COLO668 (cell line): ENCODE data around the gene HSD17B3.
A peak's percentile ranks its signal among the peaks of the same experiment; 100 is the strongest.
"Not testable (repeated sequence)": the region's sequence is repeated elsewhere in the genome, so short reads cannot be mapped to it uniquely, and the experiment has no call there.

Source experiments
- DNase-seq: peaks from one replicate; lab custom pipeline; 2025; ENCODE audit not compliant: unreplicated experiment; lab: John Stamatoyannopoulos, UW

HSD17B3 gene

GRCh38 chr9:96236854-96237550 lies 65.0 kb downstream of the HSD17B3 start:
- no peak for DNase-seq

DNA sequence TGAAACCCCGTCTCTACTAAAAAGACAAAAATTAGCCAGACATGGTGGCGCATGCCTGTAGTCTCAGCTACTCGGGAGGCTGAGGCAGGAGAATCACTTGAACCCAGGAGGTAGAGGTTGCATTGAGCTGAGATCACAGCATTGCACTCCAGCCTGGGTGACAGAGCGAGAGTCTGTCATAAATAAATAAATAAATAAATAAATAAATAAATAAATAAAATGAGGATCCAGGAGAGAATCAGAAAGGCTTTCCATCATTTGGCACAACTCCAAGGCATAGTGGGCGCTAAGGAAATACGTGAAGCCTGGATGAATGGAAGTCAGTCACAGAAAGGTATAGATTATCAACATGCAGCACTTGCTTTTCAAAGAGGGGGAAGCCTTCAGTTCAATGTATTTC lies 65.6 kb downstream of the HSD17B3 start:
- DNase-seq: not testable (repeated sequence)

- peak; percentile 17 for DNase-seq
These were observed 69.3 kb downstream of the HSD17B3 start for GRCh38 chr9:96232539-96233241.

DNA sequence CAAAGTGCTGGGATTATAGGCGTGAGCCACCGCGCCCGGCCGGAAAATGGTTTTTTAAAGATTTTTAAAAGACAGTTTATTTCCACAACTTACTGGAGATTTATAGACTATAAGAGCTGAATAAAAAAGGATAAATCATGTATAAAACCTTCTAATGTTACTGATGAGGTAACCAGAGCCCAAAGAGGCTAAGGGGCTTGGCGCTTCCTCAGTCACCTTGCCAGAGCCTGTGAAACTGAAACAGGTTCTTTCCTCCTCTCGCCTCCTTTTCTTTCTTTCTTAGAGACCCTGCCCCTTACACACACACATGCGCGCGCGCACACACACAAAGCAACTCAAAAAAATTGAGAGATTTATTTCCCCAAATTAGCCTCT lies 69.8 kb downstream of the HSD17B3 start:
- no peak for DNase-seq

DNA sequence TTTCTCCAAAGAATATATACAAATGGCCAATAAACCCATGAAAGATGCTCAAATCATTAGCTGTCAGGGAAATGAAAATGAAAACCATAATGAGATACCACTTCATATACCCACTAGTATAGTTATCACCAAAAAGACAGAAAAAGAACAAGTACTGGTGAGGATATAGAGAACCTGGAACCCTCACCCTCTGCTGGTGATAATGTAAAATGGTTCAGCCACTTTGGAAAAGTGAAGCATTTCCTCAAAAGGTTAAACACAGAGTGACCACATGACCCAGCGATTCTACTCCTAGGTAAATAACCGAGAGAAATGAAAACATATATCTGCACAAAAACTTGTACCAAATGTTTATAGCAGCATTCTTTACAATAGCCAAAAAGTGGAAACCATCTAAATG lies 72.0 kb downstream of the HSD17B3 start:
- DNase-seq: no peak

DNA sequence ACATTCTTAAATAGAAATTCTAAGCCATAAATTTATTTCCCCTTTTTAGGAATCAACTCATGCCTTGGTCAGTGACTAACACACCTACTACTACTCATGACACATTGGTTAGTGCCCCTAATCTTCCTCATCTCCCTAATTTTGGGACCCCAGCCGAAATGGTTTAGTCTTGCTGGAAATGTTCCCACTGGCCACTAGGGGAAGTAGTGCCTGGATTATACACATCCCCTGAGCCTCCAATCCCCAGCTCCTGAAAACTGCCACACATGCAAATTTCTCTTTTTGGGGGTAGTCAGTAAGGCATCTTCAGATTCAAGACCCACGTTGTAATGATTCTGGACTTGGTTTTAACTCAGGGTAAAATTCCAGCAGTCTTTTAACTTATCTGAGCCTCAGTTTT lies 79.8 kb downstream of the HSD17B3 start:
- DNase-seq: no peak

GRCh38 chr9:96219900-96220257 lies 82.1 kb downstream of the HSD17B3 start:
- DNase-seq: no peak

DNA sequence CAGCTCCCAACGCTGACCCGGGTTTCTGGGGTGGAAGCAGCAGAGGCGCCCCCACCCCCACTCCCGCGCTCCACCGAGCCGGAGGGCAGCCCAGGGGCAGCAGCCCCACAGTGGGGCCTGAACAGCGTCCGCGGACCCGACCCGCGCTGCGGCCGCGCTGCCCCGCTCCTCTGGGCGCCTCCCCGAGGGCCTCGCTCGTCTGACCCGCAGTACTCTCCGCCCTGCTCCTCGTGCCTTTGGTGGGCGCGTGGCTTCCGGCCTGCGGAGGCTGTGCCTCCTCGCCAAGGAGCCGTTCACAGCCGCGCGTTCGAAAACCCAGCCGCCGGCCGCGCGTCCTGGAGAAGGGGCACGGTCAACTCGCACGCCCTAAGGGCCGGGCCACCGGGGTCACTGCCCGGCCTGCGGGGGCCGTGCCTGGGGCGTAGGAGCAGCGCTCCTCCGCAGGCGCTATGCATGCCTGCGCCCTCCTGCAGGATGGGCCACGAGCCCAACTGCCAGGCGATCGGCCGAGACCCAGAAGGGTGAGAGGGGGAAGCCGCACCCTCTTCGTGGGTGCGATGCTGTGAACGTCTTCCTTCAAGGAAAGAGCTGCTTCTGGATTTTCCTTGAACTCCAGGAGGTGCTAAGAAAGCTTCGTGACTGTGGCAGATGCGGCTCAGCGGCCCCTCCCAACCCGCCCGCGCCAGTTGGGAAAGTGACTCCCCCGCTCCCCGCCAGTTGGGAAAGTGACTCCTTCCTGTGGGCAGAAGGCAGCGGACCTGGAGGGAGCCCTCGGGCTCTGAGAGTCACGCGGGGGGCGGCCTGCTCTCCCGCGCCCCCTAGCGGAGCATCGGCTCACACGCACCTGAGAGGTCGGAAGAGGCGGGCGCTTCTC lies 82.7 kb downstream of the HSD17B3 start:
- peak; percentile 49 for DNase-seq

GRCh38 chr9:96217754-96218693 lies 84.0 kb downstream of the HSD17B3 start:
- peak; percentile 73 for DNase-seq

GRCh38 chr9:96217294-96217707 lies 84.7 kb downstream of the HSD17B3 start:
- DNase-seq: no peak

- no peak for DNase-seq
These were observed 85.4 kb downstream of the HSD17B3 start for GRCh38 chr9:96216583-96216982.

- DNase-seq: no peak
These were observed 86.1 kb downstream of the HSD17B3 start for GRCh38 chr9:96215841-96216240.

DNA sequence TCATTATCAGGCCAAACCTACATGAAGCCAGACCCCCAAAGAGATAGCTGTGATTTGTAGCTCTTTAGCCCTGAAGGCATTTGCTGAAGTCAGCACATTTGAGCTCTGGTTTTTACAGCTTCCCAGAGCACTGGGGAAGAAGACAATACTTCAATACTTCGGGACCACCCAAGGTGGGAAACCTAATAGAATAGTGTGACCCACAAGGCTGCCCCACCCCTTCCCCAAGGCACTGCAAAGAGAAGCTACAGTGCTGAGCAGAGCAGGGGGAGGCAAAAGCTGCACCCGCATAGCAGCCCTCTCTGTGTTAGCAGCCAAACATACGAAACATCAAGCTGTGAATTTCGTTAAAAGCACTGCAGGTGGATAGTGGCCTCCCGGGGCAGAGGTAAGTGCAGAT lies 87.3 kb downstream of the HSD17B3 start:
- DNase-seq: no peak

- no peak for DNase-seq
These were observed 92.3 kb downstream of the HSD17B3 start for GRCh38 chr9:96209407-96210271.

DNA sequence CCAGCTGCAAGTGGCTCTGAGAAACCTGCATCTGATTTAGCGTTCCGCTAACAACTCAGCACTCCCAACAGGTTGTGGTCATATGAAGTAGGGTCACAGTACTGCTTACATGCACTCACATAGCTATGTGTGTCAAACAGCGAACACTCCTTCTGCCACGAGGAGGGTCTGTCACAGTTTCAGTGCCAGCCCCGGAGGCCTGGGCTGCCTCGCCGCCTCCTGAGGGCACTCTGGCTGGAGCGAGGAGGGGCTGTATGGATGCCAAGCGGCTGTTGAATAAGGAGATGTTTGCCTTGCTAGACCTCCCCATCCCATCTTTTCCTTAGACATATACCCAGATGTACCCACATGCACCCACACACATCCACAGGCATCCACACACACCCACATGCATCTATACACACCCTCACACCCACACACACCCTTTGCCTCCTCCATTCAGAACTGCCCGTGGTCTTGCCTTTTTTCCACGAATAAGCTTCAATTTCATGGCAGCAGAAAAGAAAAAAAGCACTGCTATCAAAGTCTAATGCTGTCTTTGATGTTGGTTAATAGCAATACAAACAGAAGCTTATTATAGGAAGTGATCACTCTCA lies 95.7 kb downstream of the HSD17B3 start:
- no peak for DNase-seq

- no peak for DNase-seq
These were observed 97.1 kb downstream of the HSD17B3 start for GRCh38 chr9:96204853-96205252.

DNA sequence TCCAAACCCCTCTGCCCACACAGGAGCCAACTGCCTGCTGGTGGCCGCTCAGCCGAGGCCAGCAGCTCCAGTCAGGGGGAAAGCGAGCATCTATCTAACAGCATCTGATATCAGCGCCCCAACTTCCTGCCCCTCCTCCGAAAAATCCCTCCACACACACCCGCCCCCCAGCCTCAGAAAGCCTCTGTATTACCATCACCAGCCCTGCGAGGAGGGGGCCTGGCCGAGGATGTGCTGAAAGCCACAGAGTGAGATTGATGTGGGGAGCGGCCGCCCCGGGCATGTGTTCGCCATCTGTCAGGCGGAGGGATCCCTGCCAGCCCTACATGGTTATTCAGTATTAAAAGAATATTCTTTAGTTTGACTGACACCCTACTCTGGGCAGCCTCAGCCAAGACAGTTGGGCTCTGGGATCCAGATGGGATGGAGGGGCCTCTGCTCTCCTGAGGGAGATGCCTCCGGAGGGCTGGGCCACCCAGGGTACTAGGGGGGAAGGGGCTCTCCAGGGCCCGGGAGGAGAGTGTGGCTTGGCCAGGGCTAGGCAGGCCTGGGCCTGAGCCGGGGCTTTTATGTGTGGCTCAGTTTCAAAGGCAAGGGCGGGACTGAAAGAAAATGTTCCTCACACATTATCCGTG lies 98.0 kb downstream of the HSD17B3 start:
- DNase-seq: no peak

- no peak for DNase-seq
These were observed 98.8 kb downstream of the HSD17B3 start for GRCh38 chr9:96202971-96203780.
